K562 (cell line): Measurements from ENCODE around the gene BBC3. TPM values are rescaled to one million over a fixed set of nuclear protein-coding genes. Genes with fewer than 3 reads are reported as not detected.

Experiments
- CHD7 ChIP-seq: fragments of 200-600 bp; sonication (generic); IDR thresholded peaks from one replicate; pipeline ENCODE4 v1.6.1; 2012; ENCODE audit warnings: mild to moderate bottlenecking, low read depth, low read length, inconsistent platforms
- ESRRB ChIP-seq: fragments of 250-450 bp; sonication (Bioruptor Pico); IDR thresholded peaks from 2 replicates; pipeline ENCODE4 v1.5.0; 2020; ENCODE audit warnings: mild to moderate bottlenecking, moderate library complexity, borderline replicate concordance
- GATA2 ChIP-seq: sonication (generic); formaldehyde crosslinking; IDR thresholded peaks from 2 replicates; pipeline ENCODE4 v1.4.0; 2020; ENCODE audit warnings: mild to moderate bottlenecking, missing genetic modification reagents
- GMEB1 ChIP-seq: fragments of 250-450 bp; sonication (Bioruptor Pico); IDR thresholded peaks from 2 replicates; pipeline ENCODE4 v1.4.0; 2020; ENCODE audit warnings: mild to moderate bottlenecking
- KLF16 ChIP-seq: IDR thresholded peaks from 2 replicates; pipeline ENCODE4 v1.6.1; 2016; ENCODE audit warnings: antibody characterized with exemption
- MAFG ChIP-seq: fragments of 450-650 bp; conservative IDR thresholded peaks from 2 replicates; pipeline ENCODE4 v1.6.1; 2016; ENCODE audit warnings: missing genetic modification characterization, missing compliant biosample characterization
- NR2C2 ChIP-seq, 2 experiments: fragments of 200-800 bp in 1 of 2; sonication (Bioruptor generic) in 1 of 2; sonication (generic) in 1 of 2; formaldehyde crosslinking in 1 of 2; IDR thresholded peaks; 2 replicates each; pipeline versions ENCODE4 v1.6.1 to v1.8.0; 2016 to 2022; ENCODE audit warnings: mild to moderate bottlenecking in 1 of 2, missing compliant biosample characterization in 1 of 2, missing genetic modification characterization in 1 of 2, missing genetic modification reagents in 1 of 2
- TAF7 ChIP-seq: fragments of 450-650 bp; IDR thresholded peaks from 2 replicates; pipeline ENCODE4 v1.6.1; 2016; ENCODE audit warnings: missing genetic modification characterization, missing compliant biosample characterization
- WHSC1 ChIP-seq: IDR thresholded peaks from one replicate; pipeline ENCODE4 v1.6.1; 2012; ENCODE audit warnings: low read length, control low read depth, inconsistent platforms
- ZNF507 ChIP-seq: conservative IDR thresholded peaks from 2 replicates; pipeline ENCODE4 v1.6.1; 2017; ENCODE audit warnings: missing genetic modification characterization, missing compliant biosample characterization
- ZNF696 ChIP-seq: fragments of 250-450 bp; sonication (Bioruptor Pico); conservative IDR thresholded peaks from 2 replicates; pipeline ENCODE4 v1.4.0; 2020; ENCODE audit warnings: mild to moderate bottlenecking, moderate library complexity
- ZNF740 ChIP-seq, 3 experiments: fragments of 200-800 bp in 1 of 3; sonication (Bioruptor generic) in 1 of 3; sonication (generic) in 1 of 3; formaldehyde crosslinking in 1 of 3; IDR thresholded peaks; 2 replicates each; pipeline versions ENCODE4 v1.6.1 to v1.8.0; 2016 to 2022; ENCODE audit warnings: mild to moderate bottlenecking in 2 of 3, missing compliant biosample characterization in 2 of 3, missing genetic modification characterization in 2 of 3, missing genetic modification reagents in 1 of 3
- polyA plus RNA-seq, 8 experiments: library from polyadenylated mRNA; depleted of rRNA in 4 of 8; stranded (reverse) in 5 of 8; unstranded in 3 of 8; fragments of >200 nt; fragmentation: Nextera tagmentation in 2 of 8; fragmentation: Illumina TruSeq in 1 of 8; extraction: Ambion mirVana in 2 of 8; extraction: Trizol in 1 of 8; gene quantifications; 2 replicates each; pipeline versions ENCODE4 v1.2.1 to v1.2.3, GENCODE V29; 2011 to 2014; ENCODE audit warnings: inconsistent platforms in 1 of 8, missing spikeins in 1 of 8
- total RNA-seq, 7 experiments: library from RNA; depleted of rRNA in 6 of 7; stranded (reverse); fragments of >200 nt in 6 of 7; fragmentation: Illumina TruSeq in 2 of 7; extraction: Trizol in 2 of 7; gene quantifications; 2 replicates each; pipeline versions ENCODE4 v1.2.1 to v1.2.3, GENCODE V29; 2011 to 2021; ENCODE audit warnings: low replicate concordance in 1 of 7

The BBC3 gene
- total and polyA plus RNA-seq, 9 of the 15 experiments (the other 6 are each of a cell fraction or from before 2014, with no cell fraction given): 0.15 to 30.7 (median 4.8) TPM

GRCh38 chr19:47240996-47241918 is 10.3 kb upstream of the BBC3 start (continued):
- TF ChIP-seq GMEB1 (CRISPR knock-in tag): no peak
- 0 out of 2 replicates have a peak, but pooled peaks have one; percentile 18 for TF ChIP-seq MAFG (tag)
- TF ChIP-seq CHD7: no peak
- no peak for TF ChIP-seq GATA2
- TF ChIP-seq ZNF740 (CRISPR knock-in tag; IDR thresholded peaks at IDR 0.05): peak; percentile 98
- peak in 1 of 2 experiments; percentile 100; a peak in 2 of 4 replicates for TF ChIP-seq ZNF740 (tag; IDR thresholded peaks at IDR 0.05)
- no peak for TF ChIP-seq NR2C2 (CRISPR knock-in tag; IDR thresholded peaks at IDR 0.05)
- TF ChIP-seq NR2C2 (tag; IDR thresholded peaks at IDR 0.05): no peak
- no peak for TF ChIP-seq ZNF507 (tag)
- no peak for TF ChIP-seq KLF16
- TF ChIP-seq TAF7 (tag): 0 out of 2 replicates have a peak, but pooled peaks have one; percentile 18
- no peak for TF ChIP-seq WHSC1
- no peak for TF ChIP-seq ZNF696 (CRISPR knock-in tag)
- no peak for TF ChIP-seq ESRRB (CRISPR knock-in tag)
